ENCODE data around the gene FGGY. TPM values are rescaled to one million over a fixed set of nuclear protein-coding genes. Genes with fewer than 3 reads are reported as not detected.
"Not testable (repeated sequence)": the region's sequence is repeated elsewhere in the genome, so short reads cannot be mapped to it uniquely, and the experiment has no call there.

The FGGY gene
- polyA plus RNA-seq, 6 donors from 2014 or later: 6.1 to 12.0 (median 7.3) TPM

DNA sequence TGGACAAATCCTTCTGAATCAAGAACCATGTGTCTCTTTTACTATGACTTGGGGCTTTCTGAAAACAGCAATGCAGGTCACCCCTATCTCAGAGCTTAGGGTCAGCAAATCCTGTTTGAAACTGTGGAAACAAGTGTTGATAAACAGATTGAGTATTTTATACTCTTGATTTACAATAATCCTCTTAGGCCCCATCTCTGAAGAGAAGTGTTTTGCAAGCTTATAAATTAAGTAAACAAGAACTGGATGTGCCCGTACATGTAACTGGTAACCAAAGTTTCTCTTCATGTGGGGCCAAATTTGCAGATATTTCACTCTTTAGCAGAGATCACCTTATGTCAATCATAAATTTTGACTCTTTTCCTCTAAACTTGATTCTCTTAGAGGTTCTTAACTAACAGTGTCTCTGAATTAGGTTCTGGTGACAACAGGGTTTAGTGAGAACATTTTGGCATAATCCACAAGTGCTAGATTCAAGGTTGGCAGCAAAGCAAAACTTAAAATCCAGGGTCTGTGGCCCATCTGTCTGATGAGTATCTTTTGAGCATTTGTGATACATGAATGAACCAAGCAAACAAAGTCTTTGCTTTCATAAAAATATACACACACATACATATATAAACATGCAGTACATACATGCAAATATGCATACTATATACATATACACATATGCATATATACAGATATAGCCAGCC, 334.8 kb downstream of the FGGY start:
- H3K27me3 Mint-ChIP-seq: no peaks in the 10 kb centered on the region
- no peaks in the 10 kb centered on the region for H3K4me1 Mint-ChIP-seq
- no peak for ATAC-seq (ENCODE audit: low read depth in 2 of 2)
- DNase-seq: no peak
- no peak overlapping the region for H3K27ac Mint-ChIP-seq
- no peak overlapping the region for H3K4me3 Mint-ChIP-seq
- H3K9me3 Mint-ChIP-seq: peaks cover 0 to 3% (median 0%) of the 10 kb centered on the region in 7 donors
- H3K36me3 Mint-ChIP-seq: peaks cover 0 to 13% of the 10 kb centered on the region in 2 donors

DNA sequence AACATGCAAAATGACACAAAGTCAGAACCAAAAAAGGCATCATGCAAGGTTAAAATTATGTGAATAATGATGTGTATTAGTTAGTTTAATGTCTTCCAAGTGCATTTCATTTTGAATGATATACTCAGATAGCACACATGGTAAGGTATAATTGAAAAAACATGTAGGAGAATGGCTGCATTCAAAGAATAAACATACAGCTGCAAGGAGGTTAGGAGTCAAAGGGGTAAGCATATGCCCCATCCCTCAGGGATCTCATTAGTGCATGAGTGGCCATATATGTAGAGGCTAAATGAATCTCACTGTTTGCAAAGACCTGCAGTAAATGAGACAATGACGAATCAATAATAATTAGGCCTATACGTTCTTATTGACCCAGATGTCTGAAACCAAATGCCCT, 338.2 kb downstream of the FGGY start:
- no peaks in the 10 kb centered on the region for H3K4me1 Mint-ChIP-seq
- peaks cover 9 to 21% of the 10 kb centered on the region in 2 donors for H3K36me3 Mint-ChIP-seq
- DNase-seq (no peak), ATAC-seq (ENCODE audit: low read depth in 2 of 2) (no peak)
- H3K4me3 Mint-ChIP-seq: no peak overlapping the region
- H3K9me3 Mint-ChIP-seq: peaks cover 0 to 3% (median 0%) of the 10 kb centered on the region in 7 donors
- H3K27me3 Mint-ChIP-seq: no peaks in the 10 kb centered on the region
- H3K27ac Mint-ChIP-seq: no peak overlapping the region

DNA sequence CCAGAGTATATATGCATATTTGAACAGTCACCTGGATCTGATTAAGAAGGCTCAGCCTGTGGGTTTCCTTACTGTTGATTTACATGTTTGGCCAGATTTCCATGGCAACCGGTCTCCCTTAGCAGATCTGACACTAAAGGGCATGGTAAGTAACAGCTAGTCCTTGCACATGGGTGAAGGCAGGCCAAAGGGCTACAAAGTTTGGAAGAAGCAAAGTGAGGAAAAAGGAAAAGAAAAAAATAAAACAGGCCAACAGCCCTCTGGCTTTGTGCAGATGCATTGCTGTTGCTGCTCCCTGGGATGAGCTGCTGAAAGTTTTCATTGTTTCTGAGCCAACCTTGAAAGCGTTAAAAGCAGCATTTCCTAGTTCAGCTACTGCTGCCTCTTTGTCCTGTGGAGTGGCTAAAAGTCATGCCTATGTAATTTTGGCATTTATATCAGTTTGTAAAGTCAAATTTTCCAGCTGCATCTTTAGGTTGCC, 341.4 kb downstream of the FGGY start:
- no peak overlapping the region for H3K27ac Mint-ChIP-seq
- H3K36me3 Mint-ChIP-seq: peaks cover 9 to 14% of the 10 kb centered on the region in 2 donors
- no peaks in the 10 kb centered on the region for H3K27me3 Mint-ChIP-seq
- H3K4me1 Mint-ChIP-seq: no peaks in the 10 kb centered on the region
- ATAC-seq (ENCODE audit: low read depth in 2 of 2) (no peak), DNase-seq (no peak)
- H3K9me3 Mint-ChIP-seq: peaks cover 0 to 3% (median 0%) of the 10 kb centered on the region in 7 donors
- H3K4me3 Mint-ChIP-seq: no peak overlapping the region

DNA sequence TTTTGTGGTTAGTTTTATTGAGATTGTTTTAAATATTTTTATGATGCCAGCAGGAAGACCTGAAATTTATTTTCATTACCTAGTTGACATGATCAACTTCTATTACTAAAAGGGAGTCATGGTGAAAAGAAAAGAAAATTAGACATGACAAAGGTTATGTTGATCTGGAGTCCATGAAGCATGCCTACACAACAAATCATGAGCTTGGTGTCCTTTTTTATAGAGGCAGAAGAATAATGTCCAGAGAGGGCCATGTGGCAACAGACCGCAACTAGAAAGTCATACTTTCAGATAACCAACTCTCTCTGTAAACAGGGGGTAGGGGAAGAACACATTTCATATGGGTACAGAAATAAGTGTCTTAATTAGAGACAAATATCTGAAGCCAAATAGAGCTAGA, 342.4 kb downstream of the FGGY start:
- ATAC-seq (ENCODE audit: low read depth in 2 of 2) (no peak), DNase-seq (no peak)
- H3K4me3 Mint-ChIP-seq: no peak overlapping the region
- H3K27me3 Mint-ChIP-seq: no peaks in the 10 kb centered on the region
- peaks cover 0 to 2% (median 0%) of the 10 kb centered on the region in 7 donors for H3K9me3 Mint-ChIP-seq
- no peaks in the 10 kb centered on the region for H3K4me1 Mint-ChIP-seq
- peaks cover 9 to 14% of the 10 kb centered on the region in 2 donors for H3K36me3 Mint-ChIP-seq
- no peak overlapping the region for H3K27ac Mint-ChIP-seq

DNA sequence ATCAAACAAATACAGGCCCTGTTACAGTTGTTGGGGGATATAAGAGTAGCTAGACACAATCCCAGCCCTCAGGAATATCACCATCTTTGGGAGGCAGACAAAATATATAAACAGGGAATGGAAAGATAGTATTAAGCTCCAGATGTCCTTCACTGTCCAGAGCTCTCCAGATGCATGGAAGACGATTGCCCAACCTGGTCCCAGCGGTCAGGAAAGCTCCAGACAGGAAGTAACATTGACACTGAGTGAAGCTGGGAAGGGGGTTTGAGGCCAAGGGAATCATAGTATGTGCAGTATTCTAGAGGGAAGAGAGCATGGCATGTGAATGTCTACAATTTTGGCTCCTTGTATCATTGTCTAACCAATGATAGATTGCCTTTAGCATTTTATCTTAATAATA, 344.0 kb downstream of the FGGY start:
- H3K36me3 Mint-ChIP-seq: peaks cover 7 to 9% of the 10 kb centered on the region in 2 donors
- no peak for ATAC-seq (ENCODE audit: low read depth in 2 of 2)
- no peak for DNase-seq

DNA sequence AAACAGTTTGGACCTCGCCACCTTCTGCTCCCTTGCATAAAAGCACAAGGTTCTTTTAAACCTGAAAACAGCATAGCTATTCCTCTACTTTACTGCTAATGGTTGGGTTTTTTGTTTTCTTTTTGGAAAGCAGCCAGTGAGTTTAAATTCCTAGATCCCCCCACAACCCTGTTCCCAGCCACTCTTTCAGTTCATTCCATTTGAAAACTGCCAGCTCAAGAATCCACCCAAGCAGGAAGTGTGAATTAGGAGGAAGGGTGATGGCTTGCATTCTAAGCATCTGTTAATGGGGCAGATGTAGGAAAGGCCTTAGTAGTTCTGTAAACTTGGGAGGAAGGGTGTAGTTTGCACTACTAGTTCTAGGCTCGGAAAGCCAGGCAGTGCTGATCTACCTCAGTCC, 344.9 kb downstream of the FGGY start:
- Mint-ChIP-seq H3K27me3 (no peaks in the 10 kb centered on the region), H3K9me3 (peaks cover 0 to 2% (median 0%) of the 10 kb centered on the region in 7 donors), H3K4me1 (no peaks in the 10 kb centered on the region), H3K36me3 (peaks cover 7 to 9% of the 10 kb centered on the region in 2 donors), H3K27ac (peak overlapping the region in 2 of 6 donors; percentile 52 to 81), H3K4me3 (no peak overlapping the region)
- no peak for DNase-seq
- no peak for ATAC-seq (ENCODE audit: low read depth in 2 of 2)

More for the DNA sequence above, 344.0 kb downstream of the FGGY start:
- H3K27ac Mint-ChIP-seq: no peak overlapping the region
- no peaks in the 10 kb centered on the region for H3K4me1 Mint-ChIP-seq
- H3K4me3 Mint-ChIP-seq: no peak overlapping the region
- H3K27me3 Mint-ChIP-seq: no peaks in the 10 kb centered on the region
- H3K9me3 Mint-ChIP-seq: peaks cover 0 to 2% (median 0%) of the 10 kb centered on the region in 7 donors

DNA sequence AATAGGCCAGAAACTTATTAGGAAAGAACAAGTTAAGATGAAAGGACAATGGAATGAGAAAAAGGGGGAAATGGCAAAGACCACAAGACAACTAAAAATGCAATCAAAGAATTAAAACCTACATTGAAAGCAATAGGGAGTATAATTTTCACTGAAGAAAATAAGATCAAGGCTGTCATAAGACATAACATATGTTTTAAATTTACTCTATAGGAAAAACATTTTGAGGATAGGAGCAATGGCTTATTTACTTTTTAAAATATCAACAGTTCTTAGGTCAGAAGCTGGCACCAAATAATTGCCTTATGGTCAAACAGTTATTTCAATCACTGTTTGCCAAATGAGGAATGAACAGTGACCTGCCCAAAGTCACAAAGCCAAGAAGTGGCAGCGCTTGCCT, 346.6 kb downstream of the FGGY start:
- Mint-ChIP-seq H3K9me3 (peaks cover 0 to 8% (median 0%) of the 10 kb centered on the region in 7 donors), H3K4me3 (no peak overlapping the region), H3K4me1 (no peaks in the 10 kb centered on the region), H3K36me3 (peaks cover 6 to 7% of the 10 kb centered on the region in 2 donors), H3K27ac (no peak overlapping the region), H3K27me3 (no peaks in the 10 kb centered on the region)
- ATAC-seq (ENCODE audit: low read depth in 2 of 2) (no peak), DNase-seq (no peak)

DNA sequence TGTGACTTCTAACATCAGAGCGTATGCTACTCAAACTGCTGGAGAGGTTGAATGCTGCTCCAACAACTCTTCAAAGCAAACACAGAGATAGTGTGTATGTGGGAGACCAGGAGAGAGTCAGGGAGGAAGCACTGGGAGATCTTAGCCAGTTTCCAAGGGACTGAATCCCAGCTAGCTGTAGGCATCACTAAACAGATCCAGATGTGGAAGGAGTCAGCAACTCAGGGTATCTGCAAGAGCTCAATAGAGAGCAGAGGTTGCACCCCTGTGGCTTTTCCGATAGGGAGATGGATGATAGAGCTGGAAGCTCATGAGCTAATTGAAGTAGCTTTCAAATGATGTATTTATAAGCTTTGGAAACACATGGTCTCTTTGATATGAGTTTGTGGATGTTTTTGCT, 349.0 kb downstream of the FGGY start:
- H3K36me3 Mint-ChIP-seq: no peaks in the 10 kb centered on the region
- H3K9me3 Mint-ChIP-seq: peaks cover 0 to 8% (median 0%) of the 10 kb centered on the region in 7 donors
- H3K27ac Mint-ChIP-seq: peak overlapping the region in 2 of 6 donors; percentile 24 to 49
- no peaks in the 10 kb centered on the region for H3K4me1 Mint-ChIP-seq
- ATAC-seq (ENCODE audit: low read depth in 2 of 2) (no peak), DNase-seq (no peak)
- no peak overlapping the region for H3K4me3 Mint-ChIP-seq
- H3K27me3 Mint-ChIP-seq: no peaks in the 10 kb centered on the region

DNA sequence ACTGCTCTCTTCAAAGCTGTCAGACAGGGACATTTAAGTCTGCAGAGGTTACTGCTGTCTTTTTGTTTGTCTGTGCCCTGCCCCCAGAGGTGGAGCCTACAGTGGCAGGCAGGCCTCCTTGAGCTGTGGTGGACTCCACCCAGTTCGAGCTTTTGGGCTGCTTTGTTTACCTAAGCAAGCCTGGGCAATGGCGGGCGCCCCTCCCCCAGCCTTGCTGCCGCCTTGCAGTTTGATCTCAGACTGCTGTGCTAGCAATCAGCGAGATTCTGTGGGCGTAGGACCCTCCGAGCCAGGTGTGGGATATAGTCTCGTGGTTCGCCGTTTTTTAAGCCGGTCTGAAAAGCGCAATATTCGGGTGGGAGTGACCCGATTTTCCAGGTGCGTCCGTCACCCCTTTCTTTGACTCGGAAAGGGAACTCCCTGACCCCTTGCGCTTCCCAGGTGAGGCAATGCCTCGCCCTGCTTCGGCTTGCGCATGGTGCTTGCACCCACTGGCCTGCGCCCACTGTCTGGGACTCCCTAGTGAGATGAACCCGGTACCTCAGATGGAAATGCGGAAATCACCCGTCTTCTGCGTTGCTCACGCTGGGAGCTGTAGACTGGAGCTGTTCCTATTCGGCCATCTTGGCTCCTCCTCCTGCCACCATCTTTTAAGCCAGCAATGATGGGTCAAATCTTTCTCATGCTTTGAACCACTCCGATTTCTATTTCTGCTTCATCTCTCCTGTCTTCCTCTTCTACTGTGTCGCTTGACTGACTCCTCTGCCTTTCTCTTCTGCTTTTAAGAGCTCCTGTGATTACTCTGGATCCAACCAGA, 356.5 kb downstream of the FGGY start:
- peaks cover 0 to 11% of the 10 kb centered on the region in 2 donors for H3K36me3 Mint-ChIP-seq
- H3K27ac Mint-ChIP-seq: peak overlapping the region in 1 of 6 donors; percentile 70
- H3K9me3 Mint-ChIP-seq; DNase-seq; H3K4me1 Mint-ChIP-seq; ATAC-seq (ENCODE audit: low read depth in 2 of 2); H3K27me3 Mint-ChIP-seq: not testable (repeated sequence)
- H3K4me3 Mint-ChIP-seq: peak overlapping the region in 1 of 8 donors; percentile 3

DNA sequence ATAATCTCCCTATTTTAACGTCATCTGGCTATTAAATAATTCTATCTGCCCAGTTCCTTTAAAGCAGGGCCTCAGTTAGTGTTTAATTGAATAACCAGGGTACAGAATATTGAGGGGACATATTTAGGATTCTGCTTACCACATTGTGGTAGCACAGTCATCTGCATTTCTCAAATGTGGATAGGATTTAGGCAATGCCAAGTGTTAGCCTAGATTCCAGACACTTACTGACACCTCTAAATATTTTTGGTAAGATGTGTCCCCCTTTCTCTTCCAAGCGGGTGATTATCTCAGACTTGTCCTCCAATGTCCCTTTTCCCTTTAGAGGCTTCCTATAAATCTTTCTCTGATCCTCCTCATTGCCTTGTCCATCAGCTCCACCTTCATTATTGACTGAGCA, 357.1 kb downstream of the FGGY start:
- Mint-ChIP-seq H3K36me3 (peaks cover 0 to 11% of the 10 kb centered on the region in 2 donors), H3K9me3 (peaks cover 0 to 8% (median 1%) of the 10 kb centered on the region in 7 donors), H3K27me3 (no peaks in the 10 kb centered on the region), H3K27ac (no peak overlapping the region), H3K4me3 (peak overlapping the region in 1 of 8 donors; percentile 3), H3K4me1 (peaks cover 0 to 4% (median 0%) of the 10 kb centered on the region in 3 donors)
- no peak for DNase-seq
- ATAC-seq (ENCODE audit: low read depth in 2 of 2): no peak

DNA sequence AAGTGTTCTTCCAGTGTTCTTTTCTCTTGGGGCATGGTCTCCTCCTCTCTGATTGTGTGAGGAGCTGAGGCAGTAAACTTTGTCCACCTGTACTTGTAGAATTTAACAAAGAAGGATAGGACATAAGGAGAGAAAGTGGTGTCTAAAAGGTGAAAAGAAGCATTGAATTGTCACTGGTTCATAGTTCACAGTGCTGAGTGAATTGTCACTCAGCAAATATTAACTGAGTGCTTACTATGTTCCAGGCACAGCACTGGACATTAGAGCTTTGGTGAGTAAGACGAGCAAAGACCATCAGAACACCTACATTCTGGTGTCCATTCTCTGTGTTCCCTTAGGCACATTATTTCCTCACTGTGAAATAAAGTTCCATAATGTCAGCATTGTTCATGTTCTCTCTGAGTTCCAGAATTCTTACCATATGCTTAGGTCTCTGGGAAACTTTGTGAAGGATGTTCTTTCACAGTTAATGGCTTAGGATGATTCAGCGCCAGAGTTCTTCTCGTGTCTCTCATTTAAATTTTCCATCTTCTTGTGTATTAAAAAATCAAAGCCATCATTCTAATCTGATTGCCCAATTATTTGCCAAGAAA, 361.1 kb downstream of the FGGY start:
- H3K9me3 Mint-ChIP-seq: no peaks in the 10 kb centered on the region
- DNase-seq (no peak), ATAC-seq (ENCODE audit: low read depth in 2 of 2) (no peak)
- peaks cover 0 to 11% of the 10 kb centered on the region in 2 donors for H3K36me3 Mint-ChIP-seq
- peaks cover 0 to 4% (median 0%) of the 10 kb centered on the region in 3 donors for H3K4me1 Mint-ChIP-seq
- H3K27ac Mint-ChIP-seq: no peak overlapping the region
- H3K27me3 Mint-ChIP-seq: no peaks in the 10 kb centered on the region
- H3K4me3 Mint-ChIP-seq: no peak overlapping the region

DNA sequence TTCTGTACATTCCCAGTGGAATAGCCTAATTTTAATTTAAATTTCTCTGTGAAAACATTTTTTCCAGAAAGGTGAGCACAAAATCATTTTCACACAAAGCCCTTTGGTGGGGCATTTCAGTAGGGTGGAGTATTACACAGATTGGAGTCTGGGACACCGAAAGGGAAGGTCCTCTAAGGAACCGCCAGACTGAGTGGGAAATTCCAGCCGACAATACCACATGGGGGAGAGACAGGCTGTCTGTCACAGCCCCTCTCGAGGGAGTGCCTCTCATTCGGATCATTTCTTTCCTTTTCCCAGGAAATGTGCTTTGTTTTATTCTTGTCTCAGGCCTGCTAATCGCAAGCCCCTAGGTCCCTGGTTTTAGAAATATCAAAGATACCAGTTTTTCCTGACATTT, 367.3 kb downstream of the FGGY start:
- H3K27me3 Mint-ChIP-seq: no peaks in the 10 kb centered on the region
- no peak overlapping the region for H3K27ac Mint-ChIP-seq
- no peak overlapping the region for H3K4me3 Mint-ChIP-seq
- peaks cover 9 to 12% of the 10 kb centered on the region in 2 donors for H3K36me3 Mint-ChIP-seq
- peaks cover 0 to 5% (median 0%) of the 10 kb centered on the region in 3 donors for H3K4me1 Mint-ChIP-seq
- DNase-seq (no peak), ATAC-seq (ENCODE audit: low read depth in 2 of 2) (no peak)
- no peaks in the 10 kb centered on the region for H3K9me3 Mint-ChIP-seq

DNA sequence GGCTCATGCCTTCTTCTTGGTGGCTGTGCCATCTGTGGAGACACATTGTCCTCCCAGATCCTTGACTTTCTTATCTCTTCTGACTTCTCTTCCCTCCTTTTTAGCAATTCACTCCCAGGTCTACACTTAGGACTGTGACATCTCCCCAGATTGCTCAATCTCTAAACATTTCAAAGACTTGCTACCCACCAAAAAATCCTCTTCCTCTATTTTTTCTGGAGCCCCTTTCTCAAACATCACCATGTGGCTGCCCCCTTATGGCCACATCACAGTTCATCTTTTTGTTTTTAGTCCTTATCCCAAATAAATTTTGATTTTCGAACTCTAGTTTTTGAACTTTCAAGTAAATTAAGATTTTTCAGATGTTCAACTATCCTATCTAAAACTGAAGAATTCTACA, 369.2 kb downstream of the FGGY start:
- no peak for DNase-seq
- Mint-ChIP-seq H3K27me3 (no peaks in the 10 kb centered on the region), H3K9me3 (no peaks in the 10 kb centered on the region), H3K27ac (peak overlapping the region in 2 of 6 donors; percentile 35 to 62), H3K36me3 (peaks cover 9 to 15% of the 10 kb centered on the region in 2 donors), H3K4me3 (no peak overlapping the region), H3K4me1 (peaks cover 0 to 7% (median 0%) of the 10 kb centered on the region in 3 donors)
- no peak for ATAC-seq (ENCODE audit: low read depth in 2 of 2)
